Ovary (tissue), 3 donors: Measurements from ENCODE around the gene PLBD2.

ENCODE experiments used
- POLR2A ChIP-seq: fragments of 450-650 bp; IDR thresholded peaks from one replicate; pipeline ENCODE4 v1.6.1; 2017; ENCODE audit warnings: antibody characterized with exemption, mild to moderate bottlenecking, moderate library complexity
- TF ChIP-seq, protein P1 (sequence below), 3 donors: fragments of 450-650 bp in 2 of 3; fragments of 200-600 bp in 1 of 3; IDR thresholded peaks; one replicate each; pipeline versions ENCODE4 v1.5.1 to v1.8.0; 2016 to 2022; ENCODE audit warnings: antibody characterized with exemption in 3 of 3, mild to moderate bottlenecking in 1 of 3
- donor health status: DM: no; HTN: no; CAD: no.

GRCh38 chr12:113438523-113439300 is 80.3 kb downstream of the PLBD2 start:
- TF ChIP-seq, protein P1, sequence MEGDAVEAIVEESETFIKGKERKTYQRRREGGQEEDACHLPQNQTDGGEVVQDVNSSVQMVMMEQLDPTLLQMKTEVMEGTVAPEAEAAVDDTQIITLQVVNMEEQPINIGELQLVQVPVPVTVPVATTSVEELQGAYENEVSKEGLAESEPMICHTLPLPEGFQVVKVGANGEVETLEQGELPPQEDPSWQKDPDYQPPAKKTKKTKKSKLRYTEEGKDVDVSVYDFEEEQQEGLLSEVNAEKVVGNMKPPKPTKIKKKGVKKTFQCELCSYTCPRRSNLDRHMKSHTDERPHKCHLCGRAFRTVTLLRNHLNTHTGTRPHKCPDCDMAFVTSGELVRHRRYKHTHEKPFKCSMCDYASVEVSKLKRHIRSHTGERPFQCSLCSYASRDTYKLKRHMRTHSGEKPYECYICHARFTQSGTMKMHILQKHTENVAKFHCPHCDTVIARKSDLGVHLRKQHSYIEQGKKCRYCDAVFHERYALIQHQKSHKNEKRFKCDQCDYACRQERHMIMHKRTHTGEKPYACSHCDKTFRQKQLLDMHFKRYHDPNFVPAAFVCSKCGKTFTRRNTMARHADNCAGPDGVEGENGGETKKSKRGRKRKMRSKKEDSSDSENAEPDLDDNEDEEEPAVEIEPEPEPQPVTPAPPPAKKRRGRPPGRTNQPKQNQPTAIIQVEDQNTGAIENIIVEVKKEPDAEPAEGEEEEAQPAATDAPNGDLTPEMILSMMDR (IDR thresholded peaks at IDR 0.05), result no peak
- TF ChIP-seq POLR2A, result no peak
